ENCODE measurements around the gene UGCG.
A peak's percentile ranks its signal among the peaks of the same experiment; 100 is the strongest.
"Not testable (repeated sequence)": the region's sequence is repeated elsewhere in the genome, so short reads cannot be mapped to it uniquely, and the experiment has no call there.

UGCG gene

GRCh38 chr9:111891910-111892499 is 4.6 kb upstream of the UGCG start:
- no peak for DNase-seq

- peak in 1 of 2 experiments; percentile 52 for DNase-seq
Measured at GRCh38 chr9:111896942-111897600, 457 bp downstream of the UGCG start.

GRCh38 chr9:111897601-111898137 is 1.1 kb downstream of the UGCG start:
- peak; percentile 9 to 25 for DNase-seq

GRCh38 chr9:111898331-111899096 is 1.9 kb downstream of the UGCG start:
- no peak for DNase-seq

- DNase-seq = no peak
Measured at GRCh38 chr9:111900151-111900857, 3.7 kb downstream of the UGCG start.

- DNase-seq = no peak
Measured at GRCh38 chr9:111900858-111901612, 4.4 kb downstream of the UGCG start.

GRCh38 chr9:111902391-111903139 is 6.0 kb downstream of the UGCG start:
- DNase-seq = no peak

GRCh38 chr9:111903535-111903934 is 6.9 kb downstream of the UGCG start:
- not testable (repeated sequence) for DNase-seq

- DNase-seq = no peak
Measured at GRCh38 chr9:111904026-111904425, 7.4 kb downstream of the UGCG start.

- DNase-seq = no peak
Measured at GRCh38 chr9:111904891-111905291, 8.3 kb downstream of the UGCG start.

- no peak for DNase-seq
Measured at GRCh38 chr9:111907147-111907546, 10.5 kb downstream of the UGCG start.

- no peak for DNase-seq
Measured at GRCh38 chr9:111909444-111909843, 12.8 kb downstream of the UGCG start.

- DNase-seq = no peak
Measured at GRCh38 chr9:111910428-111910827, 13.8 kb downstream of the UGCG start.

- no peak for DNase-seq
Measured at GRCh38 chr9:111913159-111913558, 16.5 kb downstream of the UGCG start.

GRCh38 chr9:111914749-111915424 is 18.3 kb downstream of the UGCG start:
- DNase-seq = no peak

- no peak for DNase-seq
Measured at GRCh38 chr9:111915425-111915758, 18.8 kb downstream of the UGCG start.

GRCh38 chr9:111916234-111916645 is 19.6 kb downstream of the UGCG start:
- DNase-seq = no peak

- no peak for DNase-seq
Measured at GRCh38 chr9:111917201-111917600, 20.6 kb downstream of the UGCG start.

GRCh38 chr9:111917980-111918379 is 21.4 kb downstream of the UGCG start:
- no peak for DNase-seq

- no peak for DNase-seq
Measured at GRCh38 chr9:111919875-111920274, 23.3 kb downstream of the UGCG start.

GRCh38 chr9:111920531-111920930 is 23.9 kb downstream of the UGCG start:
- DNase-seq = no peak
